H1 (cell line): ENCODE results near the gene TBC1D10A. TPM values are rescaled to one million over a fixed set of nuclear protein-coding genes. Genes with fewer than 3 reads are reported as not detected.

Experiments
- CEBPB ChIP-seq: IDR thresholded peaks from 2 replicates; pipeline ENCODE4 v1.6.1; 2012; ENCODE audit warnings: low read depth, low read length
- CTBP2 ChIP-seq: IDR thresholded peaks from 2 replicates; pipeline ENCODE4 v1.7.0; 2011; ENCODE audit warnings: borderline replicate concordance, mild to moderate bottlenecking, moderate library complexity, mixed read lengths, low read length; ENCODE audit not compliant: insufficient read depth, insufficient read length
- EP300 ChIP-seq, 2 experiments: IDR thresholded peaks; 1 replicate in 1 of 2; 2 replicates in 1 of 2; pipeline ENCODE4 v1.6.1; 2011 to 2012; ENCODE audit warnings: low read depth in 2 of 2, low read length in 2 of 2, mild to moderate bottlenecking in 2 of 2, borderline replicate concordance in 1 of 2, inconsistent platforms in 1 of 2, moderate library complexity in 1 of 2
- FOSL1 ChIP-seq: IDR thresholded peaks from 2 replicates; pipeline ENCODE4 v1.6.1; 2011; ENCODE audit warnings: mild to moderate bottlenecking, low read depth, low read length, moderate library complexity; ENCODE audit not compliant: insufficient read depth
- GABPA ChIP-seq: IDR thresholded peaks from 2 replicates; pipeline ENCODE4 v1.6.1; 2011; ENCODE audit warnings: mild to moderate bottlenecking, low read length, moderate library complexity, borderline replicate concordance; ENCODE audit not compliant: insufficient read depth
- JUN ChIP-seq: IDR thresholded peaks from 2 replicates; pipeline ENCODE4 v1.6.1; 2011; ENCODE audit warnings: low read depth, mild to moderate bottlenecking, improper control_type of control experiment, low read length
- POLR2AphosphoS5 ChIP-seq: IDR thresholded peaks from 2 replicates; pipeline ENCODE4 v1.6.1; 2011; ENCODE audit warnings: low read depth, low read length
- SIN3A ChIP-seq, 2 experiments: IDR thresholded peaks in 1 of 2; conservative IDR thresholded peaks in 1 of 2; 2 replicates each; pipeline ENCODE4 v1.6.1; 2011 to 2012; ENCODE audit warnings: low read length in 2 of 2, improper control_type of control experiment in 1 of 2, low read depth in 1 of 2, mild to moderate bottlenecking in 1 of 2
- polyA plus RNA-seq, 7 experiments: library from polyadenylated mRNA; depleted of rRNA in 3 of 7; stranded (reverse) in 5 of 7; unstranded in 2 of 7; fragments of >200 nt in 5 of 7; fragments of 200-250 nt in 2 of 7; gene quantifications; 1 replicate in 5 of 7; 2 replicates in 1 of 7; 4 replicates in 1 of 7; pipeline versions ENCODE4 v1.2.1 to v1.2.3, GENCODE V29; 2011 to 2013; ENCODE audit warnings: missing spikeins in 2 of 7, mixed read lengths in 2 of 7
- total RNA-seq: library from RNA; stranded (reverse); fragmentation: NEBNext Ultra II Directional; extraction: Animal tissue kit (Norgen Biotek cat#: 25700); gene quantifications from 2 replicates; pipeline ENCODE4 v1.2.1, GENCODE V29; 2021
- TF ChIP-seq, protein P1 (sequence below): fragments of 300-600 bp; sonication (generic); IDR thresholded peaks from 2 replicates; pipeline ENCODE4 v1.7.1; 2012; ENCODE audit warnings: low read length, moderate library complexity, mild to moderate bottlenecking, inconsistent platforms; ENCODE audit not compliant: insufficient replicate concordance

TBC1D10A gene
- total and polyA plus RNA-seq, 2 of the 8 experiments (the other 6 are each of a cell fraction or from before 2014, with no cell fraction given): 5.4 to 7.0 TPM

- TF ChIP-seq, protein P1, sequence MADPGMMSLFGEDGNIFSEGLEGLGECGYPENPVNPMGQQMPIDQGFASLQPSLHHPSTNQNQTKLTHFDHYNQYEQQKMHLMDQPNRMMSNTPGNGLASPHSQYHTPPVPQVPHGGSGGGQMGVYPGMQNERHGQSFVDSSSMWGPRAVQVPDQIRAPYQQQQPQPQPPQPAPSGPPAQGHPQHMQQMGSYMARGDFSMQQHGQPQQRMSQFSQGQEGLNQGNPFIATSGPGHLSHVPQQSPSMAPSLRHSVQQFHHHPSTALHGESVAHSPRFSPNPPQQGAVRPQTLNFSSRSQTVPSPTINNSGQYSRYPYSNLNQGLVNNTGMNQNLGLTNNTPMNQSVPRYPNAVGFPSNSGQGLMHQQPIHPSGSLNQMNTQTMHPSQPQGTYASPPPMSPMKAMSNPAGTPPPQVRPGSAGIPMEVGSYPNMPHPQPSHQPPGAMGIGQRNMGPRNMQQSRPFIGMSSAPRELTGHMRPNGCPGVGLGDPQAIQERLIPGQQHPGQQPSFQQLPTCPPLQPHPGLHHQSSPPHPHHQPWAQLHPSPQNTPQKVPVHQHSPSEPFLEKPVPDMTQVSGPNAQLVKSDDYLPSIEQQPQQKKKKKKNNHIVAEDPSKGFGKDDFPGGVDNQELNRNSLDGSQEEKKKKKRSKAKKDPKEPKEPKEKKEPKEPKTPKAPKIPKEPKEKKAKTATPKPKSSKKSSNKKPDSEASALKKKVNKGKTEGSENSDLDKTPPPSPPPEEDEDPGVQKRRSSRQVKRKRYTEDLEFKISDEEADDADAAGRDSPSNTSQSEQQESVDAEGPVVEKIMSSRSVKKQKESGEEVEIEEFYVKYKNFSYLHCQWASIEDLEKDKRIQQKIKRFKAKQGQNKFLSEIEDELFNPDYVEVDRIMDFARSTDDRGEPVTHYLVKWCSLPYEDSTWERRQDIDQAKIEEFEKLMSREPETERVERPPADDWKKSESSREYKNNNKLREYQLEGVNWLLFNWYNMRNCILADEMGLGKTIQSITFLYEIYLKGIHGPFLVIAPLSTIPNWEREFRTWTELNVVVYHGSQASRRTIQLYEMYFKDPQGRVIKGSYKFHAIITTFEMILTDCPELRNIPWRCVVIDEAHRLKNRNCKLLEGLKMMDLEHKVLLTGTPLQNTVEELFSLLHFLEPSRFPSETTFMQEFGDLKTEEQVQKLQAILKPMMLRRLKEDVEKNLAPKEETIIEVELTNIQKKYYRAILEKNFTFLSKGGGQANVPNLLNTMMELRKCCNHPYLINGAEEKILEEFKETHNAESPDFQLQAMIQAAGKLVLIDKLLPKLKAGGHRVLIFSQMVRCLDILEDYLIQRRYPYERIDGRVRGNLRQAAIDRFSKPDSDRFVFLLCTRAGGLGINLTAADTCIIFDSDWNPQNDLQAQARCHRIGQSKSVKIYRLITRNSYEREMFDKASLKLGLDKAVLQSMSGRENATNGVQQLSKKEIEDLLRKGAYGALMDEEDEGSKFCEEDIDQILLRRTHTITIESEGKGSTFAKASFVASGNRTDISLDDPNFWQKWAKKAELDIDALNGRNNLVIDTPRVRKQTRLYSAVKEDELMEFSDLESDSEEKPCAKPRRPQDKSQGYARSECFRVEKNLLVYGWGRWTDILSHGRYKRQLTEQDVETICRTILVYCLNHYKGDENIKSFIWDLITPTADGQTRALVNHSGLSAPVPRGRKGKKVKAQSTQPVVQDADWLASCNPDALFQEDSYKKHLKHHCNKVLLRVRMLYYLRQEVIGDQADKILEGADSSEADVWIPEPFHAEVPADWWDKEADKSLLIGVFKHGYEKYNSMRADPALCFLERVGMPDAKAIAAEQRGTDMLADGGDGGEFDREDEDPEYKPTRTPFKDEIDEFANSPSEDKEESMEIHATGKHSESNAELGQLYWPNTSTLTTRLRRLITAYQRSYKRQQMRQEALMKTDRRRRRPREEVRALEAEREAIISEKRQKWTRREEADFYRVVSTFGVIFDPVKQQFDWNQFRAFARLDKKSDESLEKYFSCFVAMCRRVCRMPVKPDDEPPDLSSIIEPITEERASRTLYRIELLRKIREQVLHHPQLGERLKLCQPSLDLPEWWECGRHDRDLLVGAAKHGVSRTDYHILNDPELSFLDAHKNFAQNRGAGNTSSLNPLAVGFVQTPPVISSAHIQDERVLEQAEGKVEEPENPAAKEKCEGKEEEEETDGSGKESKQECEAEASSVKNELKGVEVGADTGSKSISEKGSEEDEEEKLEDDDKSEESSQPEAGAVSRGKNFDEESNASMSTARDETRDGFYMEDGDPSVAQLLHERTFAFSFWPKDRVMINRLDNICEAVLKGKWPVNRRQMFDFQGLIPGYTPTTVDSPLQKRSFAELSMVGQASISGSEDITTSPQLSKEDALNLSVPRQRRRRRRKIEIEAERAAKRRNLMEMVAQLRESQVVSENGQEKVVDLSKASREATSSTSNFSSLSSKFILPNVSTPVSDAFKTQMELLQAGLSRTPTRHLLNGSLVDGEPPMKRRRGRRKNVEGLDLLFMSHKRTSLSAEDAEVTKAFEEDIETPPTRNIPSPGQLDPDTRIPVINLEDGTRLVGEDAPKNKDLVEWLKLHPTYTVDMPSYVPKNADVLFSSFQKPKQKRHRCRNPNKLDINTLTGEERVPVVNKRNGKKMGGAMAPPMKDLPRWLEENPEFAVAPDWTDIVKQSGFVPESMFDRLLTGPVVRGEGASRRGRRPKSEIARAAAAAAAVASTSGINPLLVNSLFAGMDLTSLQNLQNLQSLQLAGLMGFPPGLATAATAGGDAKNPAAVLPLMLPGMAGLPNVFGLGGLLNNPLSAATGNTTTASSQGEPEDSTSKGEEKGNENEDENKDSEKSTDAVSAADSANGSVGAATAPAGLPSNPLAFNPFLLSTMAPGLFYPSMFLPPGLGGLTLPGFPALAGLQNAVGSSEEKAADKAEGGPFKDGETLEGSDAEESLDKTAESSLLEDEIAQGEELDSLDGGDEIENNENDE: no peak
- no peak for TF ChIP-seq CEBPB
- peak; percentile 98 for TF ChIP-seq POLR2AphosphoS5
- no peak for TF ChIP-seq JUN
- no peak for TF ChIP-seq FOSL1
- TF ChIP-seq SIN3A (conservative IDR thresholded peaks at IDR 0.05 in 1 of 2, IDR thresholded peaks at IDR 0.05 in 1 of 2; ENCODE audit: low read depth in 1 of 2, low read length in 2 of 2): peak; percentile 93 to 99; a peak in 3 of 4 replicates
- TF ChIP-seq CTBP2: no peak
- TF ChIP-seq EP300 (IDR thresholded peaks at IDR 0.05; ENCODE audit: borderline replicate concordance in 1 of 2, low read depth in 2 of 2, low read length in 2 of 2): peak in 1 of 2 experiments; percentile 5; a peak in 1 of 3 replicates
- peak; percentile 94 for TF ChIP-seq GABPA
Observed at GRCh38 chr22:30356449-30357235, 29.9 kb upstream of the TBC1D10A start, which contains the start of the genes CCDC157 and SF3A1 (continued).
